GM10248 (cell line): ENCODE results near the gene TMOD1.

Experiments used
- CTCF ChIA-PET: fragments of 300-600 bp; sonication (Branson Sonifier 250); formaldehyde crosslinking; extraction: SDS; loops from one replicate; lab custom pipeline; 2021; ENCODE audit warnings: antibody characterized with exemption; lab: Yijun Ruan, JAX
- POLR2A ChIA-PET: fragments of 350-650 bp; sonication (Branson Sonifier 250); formaldehyde crosslinking; extraction: SDS; loops from one replicate; lab custom pipeline; 2020; ENCODE audit warnings: antibody characterized with exemption; lab: Yijun Ruan, JAX
- DNase-seq: peaks from one replicate; pipeline ENCODE4 v3.0.0; 2012; ENCODE audit errors: extremely low spot score
- TF ChIP-seq, protein P1 (sequence below): IDR thresholded peaks from 2 replicates; pipeline ENCODE4 v1.5.1; 2012; ENCODE audit warnings: mild to moderate bottlenecking, low read depth; ENCODE audit errors: extremely low read depth, missing control alignments, control extremely low read depth

Gene TMOD1

DNA sequence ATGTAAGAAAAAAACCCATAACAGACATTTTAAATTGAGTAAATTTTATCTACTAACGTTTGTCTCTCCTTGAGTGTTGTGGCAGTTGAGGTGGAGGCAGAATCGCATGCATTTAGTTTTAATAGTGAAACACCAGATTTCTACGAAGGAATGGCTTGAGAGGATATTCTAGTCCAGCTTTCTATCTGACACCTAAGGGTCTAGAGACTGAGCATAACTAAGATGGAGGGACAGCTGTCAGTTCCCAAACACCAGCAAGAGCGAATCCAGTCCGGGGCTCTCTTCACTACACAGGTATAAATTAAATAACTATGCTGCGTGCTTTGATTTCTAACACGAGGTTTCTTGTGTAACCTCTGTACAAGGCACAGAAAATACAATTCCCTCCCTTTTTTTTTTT, 133.6 kb downstream of the TMOD1 start:
- ChIA-PET CTCF (interaction anchor here (1.1 to 1.6 kb wide), 2 partner anchors 26 to 166 kb away, joined by 3 to 4 read pairs; no protein-coding TSS in a partner anchor), POLR2A (no interaction called here)
- TF ChIP-seq, protein P1, sequence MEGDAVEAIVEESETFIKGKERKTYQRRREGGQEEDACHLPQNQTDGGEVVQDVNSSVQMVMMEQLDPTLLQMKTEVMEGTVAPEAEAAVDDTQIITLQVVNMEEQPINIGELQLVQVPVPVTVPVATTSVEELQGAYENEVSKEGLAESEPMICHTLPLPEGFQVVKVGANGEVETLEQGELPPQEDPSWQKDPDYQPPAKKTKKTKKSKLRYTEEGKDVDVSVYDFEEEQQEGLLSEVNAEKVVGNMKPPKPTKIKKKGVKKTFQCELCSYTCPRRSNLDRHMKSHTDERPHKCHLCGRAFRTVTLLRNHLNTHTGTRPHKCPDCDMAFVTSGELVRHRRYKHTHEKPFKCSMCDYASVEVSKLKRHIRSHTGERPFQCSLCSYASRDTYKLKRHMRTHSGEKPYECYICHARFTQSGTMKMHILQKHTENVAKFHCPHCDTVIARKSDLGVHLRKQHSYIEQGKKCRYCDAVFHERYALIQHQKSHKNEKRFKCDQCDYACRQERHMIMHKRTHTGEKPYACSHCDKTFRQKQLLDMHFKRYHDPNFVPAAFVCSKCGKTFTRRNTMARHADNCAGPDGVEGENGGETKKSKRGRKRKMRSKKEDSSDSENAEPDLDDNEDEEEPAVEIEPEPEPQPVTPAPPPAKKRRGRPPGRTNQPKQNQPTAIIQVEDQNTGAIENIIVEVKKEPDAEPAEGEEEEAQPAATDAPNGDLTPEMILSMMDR, result no peak
- DNase-seq, result no peak

DNA sequence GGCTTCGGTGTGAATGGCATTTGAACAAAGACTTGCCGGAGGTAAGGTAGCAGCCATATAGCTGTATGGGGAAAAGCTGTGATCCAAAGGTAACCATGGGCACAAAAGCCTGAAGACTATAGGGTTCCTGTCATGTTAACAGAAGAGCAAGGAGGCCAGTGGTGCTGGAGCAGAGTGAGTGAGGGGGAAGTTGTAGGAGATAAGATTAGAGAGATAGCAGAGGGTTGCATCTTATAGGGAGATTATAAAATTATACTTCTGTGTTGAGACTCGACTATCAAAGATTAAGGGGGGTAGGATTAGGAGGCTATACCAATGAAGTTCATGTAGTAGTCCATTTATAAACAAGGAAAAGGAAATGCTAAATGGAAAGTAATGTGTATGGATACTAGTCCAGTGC, 135.4 kb downstream of the TMOD1 start:
- no peak for DNase-seq
- CTCF ChIA-PET, result interaction anchor here (0.8 to 1.7 kb wide), 4 partner anchors 9 to 157 kb away, joined by 3 to 5 read pairs (median 4); no protein-coding TSS in a partner anchor
- TF ChIP-seq, protein P1, result no peak
- POLR2A ChIA-PET, result no interaction called here

DNA sequence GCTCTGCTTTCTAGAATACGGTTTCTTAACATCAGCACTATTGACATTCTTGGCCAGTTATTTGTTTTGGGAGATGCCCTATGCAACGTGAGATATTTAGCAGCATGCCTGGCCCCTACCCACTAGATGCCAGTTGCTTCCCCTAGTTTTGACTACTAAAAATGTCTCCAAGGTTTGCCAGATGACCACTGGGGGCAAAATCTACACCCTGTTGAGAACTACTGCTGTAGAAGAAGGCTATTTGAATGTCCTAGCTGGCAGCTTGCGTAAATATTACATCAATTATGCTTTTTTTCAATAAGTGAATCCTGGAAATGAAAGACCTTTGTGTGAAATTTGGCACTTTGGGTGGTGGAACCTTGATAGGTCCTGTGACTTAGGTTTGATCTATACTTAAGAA, 137.2 kb downstream of the TMOD1 start:
- ChIA-PET POLR2A (no interaction called here), CTCF (interaction anchor here (1.0 to 4.1 kb wide), 8 partner anchors 11 to 176 kb away, joined by 3 to 20 read pairs (median 4); no protein-coding TSS in a partner anchor)
- TF ChIP-seq, protein P1, result no peak
- DNase-seq, result no peak

DNA sequence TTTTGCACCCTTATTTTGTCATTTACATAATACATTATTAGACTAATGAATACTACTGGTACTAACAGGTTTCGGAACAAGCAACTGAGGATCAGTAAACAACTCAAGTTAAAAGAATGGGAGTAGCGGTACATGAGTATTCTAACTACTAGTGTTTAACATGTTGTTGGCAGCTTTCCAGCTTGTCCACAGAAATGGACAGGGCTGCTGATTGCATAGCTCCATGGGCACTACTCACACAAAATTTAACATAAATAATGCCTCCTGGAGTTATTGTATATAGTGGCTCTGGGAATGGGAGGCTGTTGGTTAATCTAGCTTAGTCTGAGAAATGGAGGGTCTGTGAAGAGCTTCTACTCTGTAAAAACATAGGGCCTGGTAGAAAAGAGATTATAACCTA, 138.9 kb downstream of the TMOD1 start:
- no peak for DNase-seq
- POLR2A ChIA-PET, result no interaction called here
- TF ChIP-seq, protein P1, result no peak
- CTCF ChIA-PET, result interaction anchor here (1.5 to 4.1 kb wide), 6 partner anchors 18 to 213 kb away, joined by 3 to 20 read pairs (median 6); no protein-coding TSS in a partner anchor

DNA sequence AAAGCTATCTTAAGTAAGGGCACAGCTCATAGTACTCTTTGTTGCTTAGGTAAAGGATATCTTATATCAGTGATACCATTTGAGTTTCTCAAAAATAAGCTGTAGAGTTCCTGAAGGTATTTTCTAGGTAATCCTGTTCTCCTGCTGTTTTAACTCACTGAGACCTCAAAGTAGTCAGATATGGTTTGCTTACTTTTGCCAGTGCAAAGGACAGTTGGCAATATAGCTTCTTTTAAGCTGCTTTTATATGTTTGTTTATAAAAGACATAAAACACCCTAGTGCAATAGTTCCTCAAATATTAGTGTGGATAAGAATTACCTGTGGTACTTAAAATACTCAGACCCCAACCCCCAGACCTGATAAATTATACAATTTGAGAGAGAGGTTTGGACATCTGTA, 144.3 kb downstream of the TMOD1 start:
- DNase-seq, result no peak
- ChIA-PET POLR2A (interaction anchor here (0.8 kb wide), 1 partner anchor 12 kb away, joined by 3 read pairs; the partner anchor contains the start of genes NCBP1 and TSTD2), CTCF (interaction anchor here (1.0 to 2.0 kb wide), 12 partner anchors 9 to 389 kb away, joined by 3 to 11 read pairs (median 4); partner anchors contain the start of genes NCBP1 and TSTD2)
- TF ChIP-seq, protein P1, result no peak

DNA sequence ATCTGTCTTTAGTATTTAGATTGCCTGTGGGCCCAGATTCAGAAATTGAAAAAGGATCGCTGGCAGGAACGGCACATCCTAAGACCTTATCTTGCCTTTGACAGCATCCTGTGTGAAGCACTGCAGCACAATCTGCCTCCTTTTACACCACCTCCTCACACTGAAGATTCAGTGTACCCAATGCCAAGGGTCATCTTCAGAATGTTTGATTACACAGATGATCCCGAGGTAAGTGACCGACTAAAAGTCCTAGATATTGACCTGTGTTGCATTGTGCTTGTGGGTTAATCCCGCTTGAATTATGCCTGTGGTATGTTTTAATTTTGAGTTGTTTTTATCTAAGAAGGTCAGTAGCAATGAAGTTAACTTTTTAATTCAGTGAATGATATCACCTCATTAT, 146.5 kb downstream of the TMOD1 start:
- no peak for DNase-seq
- TF ChIP-seq, protein P1, result no peak
- POLR2A ChIA-PET, result no interaction called here
- CTCF ChIA-PET, result interaction anchor here (1.3 kb wide), 1 partner anchor 33 kb away, joined by 5 read pairs; no protein-coding TSS in a partner anchor
